ENCODE measurements around the gene EDN1.

The EDN1 gene

GRCh38 chr6:12296604-12297003 lies 6.4 kb downstream of the EDN1 start:
- Histone ChIP-seq H3K4me1 (ENCODE audit: control insufficient read depth, insufficient read depth, low read length) (peaks cover 32% of the 10 kb centered on the region), H3K9ac (ENCODE audit: low read length) (peak overlapping the region; percentile 73), H3K36me3 (ENCODE audit: control insufficient read depth, insufficient read depth, low read length, severe bottlenecking) (no peaks in the 10 kb centered on the region), H3K27me3 (replicated peaks; ENCODE audit: control insufficient read depth, insufficient read depth, low read length) (no peaks in the 10 kb centered on the region), H3K4me3 (ENCODE audit: low read length) (no peak overlapping the region), H3K9me3 (ENCODE audit: control insufficient read depth, low read length) (no peaks in the 10 kb centered on the region)
- no peak for DNase-seq (ENCODE audit: low read depth)

DNA sequence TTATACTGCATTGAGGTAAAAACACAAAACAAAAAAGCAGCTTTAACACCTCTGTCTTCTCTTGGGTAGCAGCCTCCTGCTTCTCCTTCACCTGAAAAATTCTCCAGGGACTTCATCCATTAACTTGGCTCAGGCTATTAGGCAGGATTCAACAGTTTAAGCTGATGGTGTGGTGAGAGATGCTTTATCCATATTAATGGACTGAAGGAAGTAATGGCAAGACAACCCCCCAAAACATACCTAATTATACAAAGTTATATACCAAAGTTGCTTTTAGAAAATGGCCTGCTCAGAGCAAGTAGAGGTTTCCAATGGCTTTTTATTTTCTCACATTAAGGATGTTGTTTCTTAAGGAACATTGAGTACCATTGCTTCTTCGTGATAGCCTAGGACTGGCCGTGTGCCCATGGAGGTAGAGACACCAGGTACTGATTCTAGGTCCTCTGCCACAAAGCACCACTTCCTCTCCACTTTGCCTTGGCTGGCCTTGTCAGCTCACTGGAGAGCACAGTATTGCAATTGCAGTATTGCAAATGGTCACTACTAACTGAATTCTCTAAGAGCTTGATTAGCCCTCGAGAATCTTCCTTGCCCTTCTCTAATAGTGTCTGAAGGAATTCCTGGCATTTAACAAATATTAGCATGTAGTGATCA lies 7.3 kb downstream of the EDN1 start:
- Histone ChIP-seq H3K4me3 (ENCODE audit: low read length) (no peak overlapping the region), H3K27me3 (replicated peaks; ENCODE audit: control insufficient read depth, insufficient read depth, low read length) (no peaks in the 10 kb centered on the region), H3K36me3 (ENCODE audit: control insufficient read depth, insufficient read depth, low read length, severe bottlenecking) (no peaks in the 10 kb centered on the region), H3K9me3 (ENCODE audit: control insufficient read depth, low read length) (no peaks in the 10 kb centered on the region), H3K9ac (ENCODE audit: low read length) (no peak overlapping the region), H3K4me1 (ENCODE audit: control insufficient read depth, insufficient read depth, low read length) (peaks cover 30% of the 10 kb centered on the region)
- no peak for DNase-seq (ENCODE audit: low read depth)

DNA sequence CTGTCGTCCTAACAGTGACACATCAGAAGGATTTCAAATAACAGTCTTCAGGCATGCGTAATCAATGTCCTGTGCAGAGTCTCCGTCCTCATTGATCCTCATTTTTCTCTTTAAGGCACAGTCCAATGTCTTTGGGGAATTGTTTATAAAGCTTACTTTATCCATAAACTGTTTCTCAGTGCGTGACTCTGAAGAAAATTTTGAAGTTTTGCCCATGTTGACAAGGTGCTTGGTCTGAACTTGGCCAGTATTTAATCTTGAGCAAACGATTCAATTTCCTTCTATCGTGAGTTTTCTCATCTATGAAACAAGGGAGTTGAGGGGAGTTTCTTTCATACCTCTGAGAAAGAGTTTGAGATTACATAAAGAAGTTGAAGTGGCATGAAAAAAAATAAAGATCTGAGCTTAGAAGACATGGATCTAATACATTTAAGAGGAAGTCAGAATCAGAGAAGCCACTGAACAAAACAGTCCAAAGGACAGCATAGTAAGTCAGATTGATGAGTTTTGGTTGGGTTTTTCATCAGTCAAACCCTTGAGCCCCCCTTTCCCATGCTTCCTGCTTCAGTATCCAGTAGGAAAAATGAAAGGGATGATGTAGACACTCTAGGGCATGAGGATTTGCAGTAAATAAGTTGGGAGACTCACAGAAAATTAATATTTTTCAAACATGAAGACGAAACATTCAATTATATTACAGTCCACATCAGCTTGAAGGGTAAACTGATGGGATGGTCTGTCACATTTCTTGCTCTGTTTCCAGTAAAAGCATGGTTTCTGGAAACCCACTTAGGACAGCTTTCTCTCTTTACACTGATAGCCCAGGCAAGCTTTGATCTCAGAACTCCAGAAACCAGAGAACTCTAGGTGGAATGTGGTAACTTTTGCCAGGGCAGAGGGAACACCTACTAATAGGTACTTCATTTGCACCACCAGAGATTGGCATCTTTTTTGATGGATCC lies 8.1 kb downstream of the EDN1 start:
- Histone ChIP-seq H3K9ac (ENCODE audit: low read length) (no peak overlapping the region), H3K4me3 (ENCODE audit: low read length) (no peak overlapping the region), H3K27me3 (replicated peaks; ENCODE audit: control insufficient read depth, insufficient read depth, low read length) (no peaks in the 10 kb centered on the region), H3K4me1 (ENCODE audit: control insufficient read depth, insufficient read depth, low read length) (peaks cover 30% of the 10 kb centered on the region), H3K9me3 (ENCODE audit: control insufficient read depth, low read length) (no peaks in the 10 kb centered on the region), H3K36me3 (ENCODE audit: control insufficient read depth, insufficient read depth, low read length, severe bottlenecking) (no peaks in the 10 kb centered on the region)
- DNase-seq (ENCODE audit: low read depth) = no peak

DNA sequence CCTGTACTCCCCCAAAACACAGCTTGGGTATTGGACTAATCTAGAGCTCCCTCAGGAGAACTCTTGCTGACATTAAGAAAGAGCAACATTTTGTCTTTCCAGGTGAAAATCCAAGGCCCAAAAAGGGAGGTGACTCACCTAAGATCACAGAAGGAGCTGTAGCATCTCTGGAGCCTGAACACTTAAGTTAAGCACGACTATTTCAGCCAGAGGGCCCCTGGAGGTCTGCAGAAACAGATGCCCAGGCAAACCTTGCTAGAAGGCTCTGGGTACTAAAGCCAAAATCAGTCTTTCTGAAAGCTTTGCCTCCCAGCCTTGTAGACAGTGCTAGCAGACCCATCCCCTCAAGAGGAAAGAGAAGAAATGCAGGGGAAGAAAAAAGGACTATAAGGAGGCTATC lies 8.8 kb downstream of the EDN1 start:
- no peak overlapping the region for H3K9ac ChIP-seq (ENCODE audit: low read length)
- no peak overlapping the region for H3K4me3 ChIP-seq (ENCODE audit: low read length)
- no peaks in the 10 kb centered on the region for H3K36me3 ChIP-seq (ENCODE audit: control insufficient read depth, insufficient read depth, low read length, severe bottlenecking)
- peaks cover 25% of the 10 kb centered on the region for H3K4me1 ChIP-seq (ENCODE audit: control insufficient read depth, insufficient read depth, low read length)
- no peaks in the 10 kb centered on the region for H3K9me3 ChIP-seq (ENCODE audit: control insufficient read depth, low read length)
- H3K27me3 ChIP-seq (replicated peaks; ENCODE audit: control insufficient read depth, insufficient read depth, low read length) = no peaks in the 10 kb centered on the region
- no peak for DNase-seq (ENCODE audit: low read depth)

GRCh38 chr6:12301018-12301417 lies 10.9 kb downstream of the EDN1 start:
- H3K4me3 ChIP-seq (ENCODE audit: low read length) = no peak overlapping the region
- DNase-seq (ENCODE audit: low read depth) = no peak
- H3K9me3 ChIP-seq (ENCODE audit: control insufficient read depth, low read length) = no peaks in the 10 kb centered on the region
- H3K36me3 ChIP-seq (ENCODE audit: control insufficient read depth, insufficient read depth, low read length, severe bottlenecking) = no peaks in the 10 kb centered on the region
- no peak overlapping the region for H3K9ac ChIP-seq (ENCODE audit: low read length)
- H3K4me1 ChIP-seq (ENCODE audit: control insufficient read depth, insufficient read depth, low read length) = peaks cover 8% of the 10 kb centered on the region
- H3K27me3 ChIP-seq (replicated peaks; ENCODE audit: control insufficient read depth, insufficient read depth, low read length) = no peaks in the 10 kb centered on the region

DNA sequence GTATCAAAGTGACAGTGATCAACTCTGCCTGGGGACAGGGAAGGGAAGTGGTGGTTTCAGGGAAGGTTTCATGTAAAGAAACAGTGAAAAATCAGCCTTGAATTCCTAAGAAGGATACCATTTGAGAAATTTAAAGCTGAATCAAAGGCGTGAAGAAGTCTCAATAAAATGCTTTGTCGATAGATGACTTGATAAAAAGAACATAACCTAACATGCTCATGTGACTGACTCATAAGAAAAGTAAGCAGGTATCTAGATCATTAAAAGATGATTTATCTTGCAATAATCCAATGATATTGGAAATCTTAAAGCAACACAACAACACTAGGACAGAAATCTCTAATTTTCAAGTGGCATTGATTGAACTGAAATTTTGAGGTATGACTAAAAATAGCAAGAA lies 14.3 kb downstream of the EDN1 start:
- H3K4me1 ChIP-seq (ENCODE audit: control insufficient read depth, insufficient read depth, low read length) = no peaks in the 10 kb centered on the region
- H3K27me3 ChIP-seq (replicated peaks; ENCODE audit: control insufficient read depth, insufficient read depth, low read length) = no peaks in the 10 kb centered on the region
- no peak overlapping the region for H3K4me3 ChIP-seq (ENCODE audit: low read length)
- no peaks in the 10 kb centered on the region for H3K9me3 ChIP-seq (ENCODE audit: control insufficient read depth, low read length)
- no peaks in the 10 kb centered on the region for H3K36me3 ChIP-seq (ENCODE audit: control insufficient read depth, insufficient read depth, low read length, severe bottlenecking)
- H3K9ac ChIP-seq (ENCODE audit: low read length) = no peak overlapping the region
- no peak for DNase-seq (ENCODE audit: low read depth)

- no peak for DNase-seq (ENCODE audit: low read depth)
- Histone ChIP-seq H3K4me3 (ENCODE audit: low read length) (no peak overlapping the region), H3K36me3 (ENCODE audit: control insufficient read depth, insufficient read depth, low read length, severe bottlenecking) (no peaks in the 10 kb centered on the region), H3K4me1 (ENCODE audit: control insufficient read depth, insufficient read depth, low read length) (peaks cover 8% of the 10 kb centered on the region), H3K9ac (ENCODE audit: low read length) (no peak overlapping the region), H3K9me3 (ENCODE audit: control insufficient read depth, low read length) (no peaks in the 10 kb centered on the region), H3K27me3 (replicated peaks; ENCODE audit: control insufficient read depth, insufficient read depth, low read length) (no peaks in the 10 kb centered on the region)
Observed at GRCh38 chr6:12309070-12309469, 18.9 kb downstream of the EDN1 start.

DNA sequence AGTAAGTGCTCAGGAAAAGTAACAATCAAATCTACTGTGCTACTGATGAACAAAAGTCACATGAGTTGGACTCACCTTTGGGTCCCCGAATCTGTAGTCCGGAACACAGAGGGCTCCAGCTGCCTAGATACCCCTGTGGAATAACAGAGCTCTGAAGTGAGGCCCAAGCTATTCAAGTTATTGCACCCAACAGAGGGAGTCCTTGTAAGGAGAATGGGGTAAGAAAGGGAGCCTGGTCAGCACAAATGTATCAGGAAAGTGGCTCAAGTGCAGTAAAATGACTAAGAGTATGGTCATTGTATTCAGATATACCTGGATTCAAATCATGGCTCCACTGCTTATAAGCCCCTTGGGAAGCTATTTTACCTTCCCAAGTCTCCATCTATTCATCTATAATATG lies 20.9 kb downstream of the EDN1 start:
- H3K36me3 ChIP-seq (ENCODE audit: control insufficient read depth, insufficient read depth, low read length, severe bottlenecking) = no peaks in the 10 kb centered on the region
- no peak overlapping the region for H3K9ac ChIP-seq (ENCODE audit: low read length)
- H3K9me3 ChIP-seq (ENCODE audit: control insufficient read depth, low read length) = no peaks in the 10 kb centered on the region
- H3K27me3 ChIP-seq (replicated peaks; ENCODE audit: control insufficient read depth, insufficient read depth, low read length) = no peaks in the 10 kb centered on the region
- no peak for DNase-seq (ENCODE audit: low read depth)
- H3K4me1 ChIP-seq (ENCODE audit: control insufficient read depth, insufficient read depth, low read length) = peaks cover 8% of the 10 kb centered on the region
- no peak overlapping the region for H3K4me3 ChIP-seq (ENCODE audit: low read length)

DNA sequence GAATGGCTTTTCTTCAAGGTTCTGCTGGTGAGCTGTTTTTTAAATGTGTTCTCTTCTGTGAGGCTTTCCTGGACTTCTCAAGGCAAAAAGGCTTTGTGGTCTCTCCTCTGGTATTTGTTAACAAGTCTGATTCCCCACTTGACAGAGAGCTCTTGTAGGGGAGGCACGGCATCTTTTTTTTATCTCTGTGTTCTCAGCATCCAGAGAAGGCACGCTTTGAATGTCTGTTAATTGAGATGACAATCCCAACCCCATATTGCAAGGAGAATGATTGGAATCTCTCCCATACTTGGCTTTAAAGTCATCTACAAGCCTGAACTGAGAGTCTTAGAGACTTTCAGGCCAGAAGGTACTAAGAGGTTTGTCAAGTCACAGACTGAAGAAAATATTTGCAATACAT lies 22.6 kb downstream of the EDN1 start:
- Histone ChIP-seq H3K9me3 (ENCODE audit: control insufficient read depth, low read length) (no peaks in the 10 kb centered on the region), H3K9ac (ENCODE audit: low read length) (no peak overlapping the region), H3K4me3 (ENCODE audit: low read length) (no peak overlapping the region), H3K4me1 (ENCODE audit: control insufficient read depth, insufficient read depth, low read length) (peaks cover 8% of the 10 kb centered on the region), H3K27me3 (replicated peaks; ENCODE audit: control insufficient read depth, insufficient read depth, low read length) (no peaks in the 10 kb centered on the region), H3K36me3 (ENCODE audit: control insufficient read depth, insufficient read depth, low read length, severe bottlenecking) (no peaks in the 10 kb centered on the region)
- DNase-seq (ENCODE audit: low read depth) = peak; percentile 65

DNA sequence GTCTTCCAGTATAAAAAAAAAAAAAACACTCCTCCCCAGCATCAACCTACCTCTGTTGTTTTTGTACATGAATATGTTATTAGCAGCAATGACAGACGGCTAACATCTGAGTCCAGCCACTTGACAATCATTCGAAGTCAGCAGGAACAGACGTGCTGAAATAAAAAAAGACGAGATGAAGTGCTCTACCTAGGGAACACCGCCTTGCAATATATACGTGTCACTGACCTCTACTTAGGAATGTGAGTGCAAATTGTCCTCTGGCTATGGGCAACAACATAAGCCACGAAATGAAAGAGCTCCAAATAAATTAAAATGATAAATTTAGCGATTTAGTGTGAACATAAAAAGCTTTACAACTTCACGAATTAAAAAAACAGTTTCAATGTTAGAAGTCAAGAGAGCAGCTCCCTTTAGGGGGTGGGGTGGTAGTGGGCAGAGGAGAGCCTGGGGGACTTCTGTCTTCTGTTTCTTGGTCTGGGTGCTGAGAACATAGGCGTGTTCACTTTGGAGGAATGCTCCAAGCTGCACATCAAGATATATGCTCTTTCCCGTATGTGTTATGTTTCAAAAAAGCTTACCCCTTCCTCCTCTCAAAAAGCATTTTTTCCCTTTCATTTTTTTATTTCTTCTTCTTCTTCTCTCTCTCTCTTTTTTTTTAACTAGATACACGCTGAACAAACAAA lies 23.3 kb downstream of the EDN1 start:
- Histone ChIP-seq H3K9ac (ENCODE audit: low read length) (no peak overlapping the region), H3K27me3 (replicated peaks; ENCODE audit: control insufficient read depth, insufficient read depth, low read length) (no peaks in the 10 kb centered on the region), H3K36me3 (ENCODE audit: control insufficient read depth, insufficient read depth, low read length, severe bottlenecking) (no peaks in the 10 kb centered on the region), H3K4me1 (ENCODE audit: control insufficient read depth, insufficient read depth, low read length) (peaks cover 8% of the 10 kb centered on the region), H3K4me3 (ENCODE audit: low read length) (no peak overlapping the region), H3K9me3 (ENCODE audit: control insufficient read depth, low read length) (no peaks in the 10 kb centered on the region)
- no peak for DNase-seq (ENCODE audit: low read depth)

GRCh38 chr6:12313992-12314589 lies 23.9 kb downstream of the EDN1 start:
- Histone ChIP-seq H3K4me3 (ENCODE audit: low read length) (no peak overlapping the region), H3K27me3 (replicated peaks; ENCODE audit: control insufficient read depth, insufficient read depth, low read length) (no peaks in the 10 kb centered on the region), H3K9ac (ENCODE audit: low read length) (no peak overlapping the region), H3K4me1 (ENCODE audit: control insufficient read depth, insufficient read depth, low read length) (peaks cover 8% of the 10 kb centered on the region), H3K9me3 (ENCODE audit: control insufficient read depth, low read length) (no peaks in the 10 kb centered on the region), H3K36me3 (ENCODE audit: control insufficient read depth, insufficient read depth, low read length, severe bottlenecking) (no peaks in the 10 kb centered on the region)
- peak; percentile 45 for DNase-seq (ENCODE audit: low read depth)

All from adipocyte (in vitro differentiated cells).